Sigmoid colon (tissue), 7 donors: ENCODE measurements around the gene FTO. TPM values are rescaled to one million over a fixed set of nuclear protein-coding genes. Genes with fewer than 3 reads are reported as not detected.

Experiments used
- DNase-seq: peaks from one replicate; pipeline ENCODE4 v3.0.0-alpha.2; 2019
- H3K27ac ChIP-seq, 4 donors: fragments of 200-600 bp; sonication (generic); one replicate each; pipeline ENCODE4 v1.5.1; 2016 to 2019; ENCODE audit warnings: mild to moderate bottlenecking in 1 of 4
- H3K27me3 ChIP-seq, 3 donors: fragments of 200-600 bp; sonication (generic); one replicate each; pipeline ENCODE4 v1.5.1; 2019; ENCODE audit warnings: mild to moderate bottlenecking in 1 of 3
- H3K36me3 ChIP-seq, 4 donors: fragments of 200-600 bp; sonication (generic); one replicate each; pipeline ENCODE4 v1.5.1; 2016 to 2019
- H3K4me1 ChIP-seq, 4 donors: fragments of 200-600 bp; sonication (generic); one replicate each; pipeline ENCODE4 v1.5.1; 2017 to 2019
- H3K4me3 ChIP-seq, 4 donors: fragments of 200-600 bp; sonication (generic); one replicate each; pipeline ENCODE4 v1.5.1; 2017 to 2019; ENCODE audit warnings: mild to moderate bottlenecking in 2 of 4, moderate library complexity in 1 of 4
- H3K9me3 ChIP-seq, 4 donors: fragments of 200-600 bp in 3 of 4; sonication (generic) in 3 of 4; one replicate each; pipeline versions ENCODE4 v1.5.1 to v1.6.1; 2013 to 2019
- EP300 ChIP-seq, 4 donors: sonication (generic); formaldehyde crosslinking; IDR thresholded peaks; one replicate each; pipeline ENCODE4 v1.6.1; 2017; ENCODE audit warnings: antibody characterized with exemption in 4 of 4
- POLR2A ChIP-seq, 2 donors: fragments of 450-650 bp; IDR thresholded peaks; one replicate each; pipeline ENCODE4 v1.6.1; 2016; ENCODE audit warnings: antibody characterized with exemption in 2 of 2, mild to moderate bottlenecking in 2 of 2, moderate library complexity in 2 of 2
- POLR2AphosphoS5 ChIP-seq, 4 donors: sonication (generic); formaldehyde crosslinking; IDR thresholded peaks; one replicate each; pipeline ENCODE4 v1.6.1; 2017; ENCODE audit warnings: antibody characterized with exemption in 4 of 4
- WGBS, 2 donors: extraction: QIAGEN DNeasy Blood & Tissue Kit; methylation state at CpG; one replicate each; pipeline ENCODE4 v1.1.7; 2013; 5-methylcytosine and 5-hydroxymethylcytosine counted together
- intact Hi-C: fragments of 100-400 bp; cut with DNase I; formaldehyde crosslinking; loops from one replicate; pipeline ENCODE4 v1.15.1; 2023
- polyA plus RNA-seq, 3 donors: library from polyadenylated mRNA; stranded (reverse); fragments of 200-250 nt; gene quantifications; one replicate each; pipeline ENCODE4 v1.2.3, GENCODE V29; 2013
- total RNA-seq, 4 donors: library from RNA; depleted of rRNA; stranded (reverse); fragments of >200 nt; gene quantifications; one replicate each; pipeline ENCODE4 v1.1.0, GENCODE V29; 2016
- TF ChIP-seq, protein P1 (sequence below), 4 experiments: fragments of 450-650 bp in 3 of 4; fragments of 200-600 bp in 1 of 4; IDR thresholded peaks; one replicate each; pipeline ENCODE4 v1.5.1; 2016 to 2019; ENCODE audit warnings: antibody characterized with exemption in 4 of 4, mild to moderate bottlenecking in 3 of 4, moderate library complexity in 2 of 4
- donor health status: healthy with polysubstance abuse.
- donor health status: Bipolar disorder and iron deficiency.
- donor health status: healthy.

FTO gene
- total and polyA plus RNA-seq, 7 donors = 9.9 to 97.2 (median 77.8) TPM

- Histone ChIP-seq H3K27ac (no peak overlapping the region), H3K4me3 (no peak overlapping the region), H3K36me3 (no peaks in the 10 kb centered on the region), H3K4me1 (no peaks in the 10 kb centered on the region), H3K27me3 (no peaks in the 10 kb centered on the region), H3K9me3 (no peaks in the 10 kb centered on the region)
- TF ChIP-seq, protein P1, sequence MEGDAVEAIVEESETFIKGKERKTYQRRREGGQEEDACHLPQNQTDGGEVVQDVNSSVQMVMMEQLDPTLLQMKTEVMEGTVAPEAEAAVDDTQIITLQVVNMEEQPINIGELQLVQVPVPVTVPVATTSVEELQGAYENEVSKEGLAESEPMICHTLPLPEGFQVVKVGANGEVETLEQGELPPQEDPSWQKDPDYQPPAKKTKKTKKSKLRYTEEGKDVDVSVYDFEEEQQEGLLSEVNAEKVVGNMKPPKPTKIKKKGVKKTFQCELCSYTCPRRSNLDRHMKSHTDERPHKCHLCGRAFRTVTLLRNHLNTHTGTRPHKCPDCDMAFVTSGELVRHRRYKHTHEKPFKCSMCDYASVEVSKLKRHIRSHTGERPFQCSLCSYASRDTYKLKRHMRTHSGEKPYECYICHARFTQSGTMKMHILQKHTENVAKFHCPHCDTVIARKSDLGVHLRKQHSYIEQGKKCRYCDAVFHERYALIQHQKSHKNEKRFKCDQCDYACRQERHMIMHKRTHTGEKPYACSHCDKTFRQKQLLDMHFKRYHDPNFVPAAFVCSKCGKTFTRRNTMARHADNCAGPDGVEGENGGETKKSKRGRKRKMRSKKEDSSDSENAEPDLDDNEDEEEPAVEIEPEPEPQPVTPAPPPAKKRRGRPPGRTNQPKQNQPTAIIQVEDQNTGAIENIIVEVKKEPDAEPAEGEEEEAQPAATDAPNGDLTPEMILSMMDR (IDR thresholded peaks at IDR 0.05) = no peak
- 83 to 92% methylated on average over 5 of the region's 5 CpGs for WGBS, 2 donors
- intact Hi-C loops = no loop called here
- no peak for DNase-seq
These were observed 295.1 kb downstream of the FTO start for GRCh38 chr16:53998966-53999522.

DNA sequence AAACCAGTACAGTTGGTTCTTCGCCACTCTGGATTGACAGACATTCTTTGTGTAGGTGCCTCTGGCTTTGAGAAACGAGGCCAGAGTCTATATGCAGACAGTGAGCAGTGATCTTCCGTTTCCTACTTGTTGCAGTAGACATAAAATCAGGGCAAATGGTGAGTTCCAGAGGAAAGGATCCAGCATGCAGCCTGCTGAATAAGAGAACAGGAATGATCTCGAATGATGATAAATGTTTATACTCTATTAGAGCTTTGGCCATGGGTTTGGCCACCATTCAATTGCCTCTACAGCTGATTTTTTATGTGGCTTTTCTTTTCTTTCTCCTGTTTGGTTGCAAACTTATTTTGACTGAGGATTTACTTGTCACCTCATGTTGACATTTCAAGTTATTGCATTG lies 295.9 kb downstream of the FTO start:
- Histone ChIP-seq H3K36me3 (no peaks in the 10 kb centered on the region), H3K4me3 (no peak overlapping the region), H3K9me3 (no peaks in the 10 kb centered on the region), H3K27me3 (no peaks in the 10 kb centered on the region), H3K27ac (no peak overlapping the region), H3K4me1 (no peaks in the 10 kb centered on the region)
- no peak for DNase-seq
- TF ChIP-seq, protein P1 (IDR thresholded peaks at IDR 0.05) = no peak
- no peak for TF ChIP-seq POLR2A (IDR thresholded peaks at IDR 0.05)
- no peak for TF ChIP-seq EP300 (IDR thresholded peaks at IDR 0.05)
- no peak for TF ChIP-seq POLR2AphosphoS5 (IDR thresholded peaks at IDR 0.05)
- intact Hi-C loops = no loop called here
- 88 to 90% methylated on average over 4 of the region's 4 CpGs for WGBS, 2 donors

- Histone ChIP-seq H3K36me3 (no peaks in the 10 kb centered on the region), H3K4me3 (no peak overlapping the region), H3K4me1 (no peaks in the 10 kb centered on the region), H3K27me3 (no peaks in the 10 kb centered on the region), H3K9me3 (no peaks in the 10 kb centered on the region), H3K27ac (no peak overlapping the region)
- DNase-seq = no peak
- TF ChIP-seq POLR2AphosphoS5 (IDR thresholded peaks at IDR 0.05) (no peak), POLR2A (IDR thresholded peaks at IDR 0.05) (no peak), EP300 (IDR thresholded peaks at IDR 0.05) (no peak)
- TF ChIP-seq, protein P1 (IDR thresholded peaks at IDR 0.05) = no peak
- intact Hi-C loops = no loop called here
- 92% methylated on average over 5 of the region's 5 CpGs for WGBS, 2 donors
These were observed 296.4 kb downstream of the FTO start for GRCh38 chr16:54000361-54000760.

GRCh38 chr16:54006693-54007092 lies 302.7 kb downstream of the FTO start:
- Histone ChIP-seq H3K4me1 (no peaks in the 10 kb centered on the region), H3K27me3 (no peaks in the 10 kb centered on the region), H3K9me3 (no peaks in the 10 kb centered on the region), H3K36me3 (no peaks in the 10 kb centered on the region), H3K4me3 (no peak overlapping the region), H3K27ac (no peak overlapping the region)
- DNase-seq = no peak
- TF ChIP-seq EP300 (IDR thresholded peaks at IDR 0.05) = no peak
- no peak for TF ChIP-seq POLR2AphosphoS5 (IDR thresholded peaks at IDR 0.05)
- no peak for TF ChIP-seq POLR2A (IDR thresholded peaks at IDR 0.05)
- TF ChIP-seq, protein P1 (IDR thresholded peaks at IDR 0.05) = no peak
- intact Hi-C loops = no loop called here
- WGBS, 2 donors = 93 to 95% methylated on average over 4 of the region's 4 CpGs

- 97 to 99% methylated on average over 2 of the region's 2 CpGs for WGBS, 2 donors
- Histone ChIP-seq H3K4me1 (no peaks in the 10 kb centered on the region), H3K27me3 (no peaks in the 10 kb centered on the region), H3K36me3 (no peaks in the 10 kb centered on the region), H3K4me3 (no peak overlapping the region), H3K9me3 (peaks cover 0 to 6% (median 2%) of the 10 kb centered on the region in 4 donors), H3K27ac (no peak overlapping the region)
- TF ChIP-seq, protein P1 (IDR thresholded peaks at IDR 0.05) = no peak
- no peak for TF ChIP-seq POLR2A (IDR thresholded peaks at IDR 0.05)
- no peak for TF ChIP-seq POLR2AphosphoS5 (IDR thresholded peaks at IDR 0.05)
- no peak for TF ChIP-seq EP300 (IDR thresholded peaks at IDR 0.05)
- no peak for DNase-seq
- intact Hi-C loops = no loop called here
These were observed 303.5 kb downstream of the FTO start for GRCh38 chr16:54007504-54007903.
